HG03066 (cell line): ENCODE data around the gene SLC22A2.

ENCODE experiments used
- ATAC-seq: cut with Tn5 transposase; IDR thresholded peaks from one replicate; pipeline ENCODE4 v1.9.1; 2021; ENCODE audit warnings: low read depth; ENCODE audit not compliant: unreplicated experiment

The SLC22A2 gene

DNA sequence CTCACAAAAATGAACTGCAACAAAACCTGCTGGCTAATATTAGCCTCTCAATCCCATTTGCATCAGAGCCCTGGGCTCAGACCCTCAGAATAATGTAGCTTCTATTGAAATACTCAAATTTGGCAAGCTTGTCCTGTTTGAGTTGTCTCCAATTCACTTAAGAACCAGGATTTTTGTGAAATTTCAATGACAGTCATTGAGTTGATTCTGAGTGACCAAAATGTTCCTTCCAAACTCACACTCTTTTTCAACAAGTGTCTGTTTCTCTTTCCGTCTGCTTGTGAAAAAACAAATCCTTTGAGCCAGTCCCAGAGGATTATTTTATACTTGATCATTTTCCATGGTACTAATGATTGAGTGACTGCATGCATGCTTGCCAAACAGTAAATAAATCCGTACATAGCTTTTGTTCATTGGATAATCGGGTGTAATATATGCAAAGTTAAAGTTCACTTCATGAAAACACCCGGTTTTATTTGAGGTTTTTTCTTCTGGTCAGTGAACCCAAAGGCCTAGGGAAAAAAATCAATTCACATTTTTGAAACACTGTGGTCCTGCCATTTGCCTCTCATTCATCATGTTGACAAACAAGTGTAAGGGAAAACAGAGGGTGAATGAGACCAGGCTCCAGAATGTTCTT lies 16.4 kb upstream of the SLC22A2 start:
- no peak for ATAC-seq

DNA sequence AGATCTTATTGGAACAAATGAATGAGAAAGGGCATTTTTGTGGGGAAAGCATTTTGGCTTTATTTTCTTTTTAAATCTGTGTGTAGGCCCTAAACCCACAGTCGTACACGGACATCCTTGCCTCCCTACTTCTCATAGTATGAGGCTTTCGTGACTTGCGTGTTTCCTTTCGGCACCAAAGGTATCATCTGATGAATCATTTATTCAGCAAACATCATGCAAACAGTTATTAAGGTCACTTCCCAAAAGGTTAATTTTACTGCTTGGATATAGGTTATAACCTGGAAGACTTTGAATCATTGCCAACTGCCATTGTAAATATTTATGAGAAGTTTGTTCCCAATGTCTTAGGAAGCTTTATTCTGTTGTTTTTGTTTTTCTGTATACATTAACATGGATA lies 15.1 kb upstream of the SLC22A2 start:
- ATAC-seq = no peak

DNA sequence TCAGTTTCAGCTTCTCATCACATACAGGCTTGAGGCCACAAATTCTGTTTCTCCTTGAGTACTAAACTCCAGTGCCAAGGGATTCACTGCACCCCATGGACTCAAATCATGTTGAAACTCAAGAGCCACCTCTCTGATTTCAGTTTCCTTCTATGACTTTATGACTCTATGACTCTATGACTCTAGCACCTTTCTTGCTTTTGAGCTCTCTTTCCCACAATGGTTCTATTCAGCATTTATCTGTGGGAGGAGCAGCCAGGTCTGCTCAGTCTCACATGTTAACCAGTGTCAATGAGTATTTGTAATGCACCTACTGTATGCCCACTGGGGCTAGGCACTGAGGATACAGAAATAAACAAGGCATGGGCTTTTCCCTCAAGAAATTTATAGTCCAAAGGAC lies 14.6 kb upstream of the SLC22A2 start:
- no peak for ATAC-seq

DNA sequence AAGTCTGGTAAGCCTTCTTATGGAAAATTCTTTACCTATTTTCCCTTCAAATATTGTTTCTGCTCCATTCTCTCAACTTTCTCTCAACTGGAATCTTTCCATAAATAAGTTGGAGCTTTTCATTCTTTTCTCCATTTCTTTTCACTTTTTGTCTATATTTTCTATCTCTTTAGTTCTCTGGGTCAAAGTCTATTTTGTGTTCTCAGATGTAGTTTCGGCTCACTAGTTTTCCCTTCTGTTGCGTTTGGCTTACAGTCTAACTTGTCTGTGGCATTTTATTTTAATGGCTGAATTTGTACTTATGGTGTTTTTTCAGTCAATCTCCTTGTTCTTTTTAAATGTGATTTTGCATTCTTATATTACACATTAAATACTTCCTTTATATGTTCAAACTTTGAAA lies 14.1 kb upstream of the SLC22A2 start:
- ATAC-seq = no peak

DNA sequence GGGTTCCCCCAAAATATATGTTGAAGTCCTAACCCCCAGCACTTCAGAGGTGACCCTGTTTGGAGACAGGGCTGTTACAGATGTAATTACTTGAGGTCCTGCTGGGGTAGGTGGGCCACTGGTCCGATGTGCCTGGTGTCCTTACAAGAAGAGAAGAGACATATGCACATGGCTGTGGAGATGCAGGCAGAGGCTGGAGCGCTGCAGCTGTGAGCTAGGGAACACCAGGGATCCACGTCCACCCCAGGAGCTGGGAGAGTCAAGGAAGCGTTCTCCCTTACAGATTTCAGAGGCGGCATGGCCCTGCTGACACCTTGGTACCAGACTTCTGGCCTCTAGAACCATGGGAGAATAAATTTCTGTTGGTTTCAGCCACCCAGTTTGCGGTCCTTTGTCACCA lies 11.7 kb upstream of the SLC22A2 start:
- no peak for ATAC-seq

DNA sequence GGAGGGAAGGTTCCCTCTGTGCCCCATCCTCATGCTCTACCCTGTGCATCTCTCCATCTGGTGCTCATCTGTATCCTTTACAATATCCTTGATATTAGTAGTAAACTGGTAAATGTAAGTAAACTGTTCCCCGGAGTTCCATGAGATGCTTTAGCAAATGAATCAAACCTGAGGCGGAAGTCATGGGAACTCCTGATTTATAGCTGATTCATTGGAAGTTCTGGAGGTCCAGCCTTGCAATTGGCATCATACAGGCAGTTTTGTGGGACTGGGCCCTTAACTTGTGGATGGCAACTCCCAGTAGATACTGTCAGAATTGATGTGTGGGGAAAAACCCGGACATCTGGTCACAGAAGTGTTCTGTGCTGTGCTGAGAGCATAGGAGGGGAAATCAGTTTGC lies 11.2 kb upstream of the SLC22A2 start:
- ATAC-seq = no peak

DNA sequence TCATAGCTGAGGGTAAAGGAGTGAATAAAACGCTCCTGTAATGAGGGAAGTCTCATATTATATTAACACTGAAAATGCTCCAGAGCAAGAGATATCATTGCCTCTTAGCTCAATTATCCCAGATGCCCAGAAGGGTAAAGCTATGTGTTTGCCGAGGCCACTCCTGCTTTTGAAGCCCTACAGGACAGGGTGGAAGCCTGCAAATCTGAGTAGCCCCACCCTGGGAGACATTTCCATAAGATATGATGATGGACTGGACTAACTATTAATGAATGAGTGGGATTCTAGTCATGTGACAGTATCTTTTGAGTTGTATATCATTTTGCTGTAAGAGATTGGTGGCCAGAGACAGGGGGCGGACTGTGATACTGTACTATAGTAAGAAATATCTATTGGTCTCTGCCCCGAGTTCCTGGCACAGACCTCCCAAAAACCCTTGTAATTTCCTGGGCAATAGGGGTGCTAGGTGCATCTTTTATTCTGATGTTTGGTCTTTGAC lies 10.5 kb upstream of the SLC22A2 start:
- no peak for ATAC-seq

DNA sequence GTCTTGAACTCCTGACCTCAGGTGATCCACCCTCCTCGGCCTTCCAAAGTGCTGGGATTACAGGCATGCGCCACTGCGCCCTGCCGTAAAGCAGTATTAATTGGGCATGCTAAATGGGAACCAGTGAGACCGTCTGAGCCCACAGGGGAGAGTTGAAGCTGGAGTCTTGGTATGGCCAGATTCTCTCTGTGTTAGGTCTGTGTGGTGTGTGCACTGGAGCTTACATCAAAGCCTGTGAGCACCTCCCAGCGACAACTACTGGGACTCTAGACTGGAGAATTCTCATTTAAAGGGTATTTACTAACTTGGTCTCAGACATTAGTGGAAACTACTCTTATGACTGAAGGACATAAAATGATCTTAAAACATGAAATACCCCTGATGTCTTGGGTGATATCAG lies 8.5 kb upstream of the SLC22A2 start:
- no peak for ATAC-seq

DNA sequence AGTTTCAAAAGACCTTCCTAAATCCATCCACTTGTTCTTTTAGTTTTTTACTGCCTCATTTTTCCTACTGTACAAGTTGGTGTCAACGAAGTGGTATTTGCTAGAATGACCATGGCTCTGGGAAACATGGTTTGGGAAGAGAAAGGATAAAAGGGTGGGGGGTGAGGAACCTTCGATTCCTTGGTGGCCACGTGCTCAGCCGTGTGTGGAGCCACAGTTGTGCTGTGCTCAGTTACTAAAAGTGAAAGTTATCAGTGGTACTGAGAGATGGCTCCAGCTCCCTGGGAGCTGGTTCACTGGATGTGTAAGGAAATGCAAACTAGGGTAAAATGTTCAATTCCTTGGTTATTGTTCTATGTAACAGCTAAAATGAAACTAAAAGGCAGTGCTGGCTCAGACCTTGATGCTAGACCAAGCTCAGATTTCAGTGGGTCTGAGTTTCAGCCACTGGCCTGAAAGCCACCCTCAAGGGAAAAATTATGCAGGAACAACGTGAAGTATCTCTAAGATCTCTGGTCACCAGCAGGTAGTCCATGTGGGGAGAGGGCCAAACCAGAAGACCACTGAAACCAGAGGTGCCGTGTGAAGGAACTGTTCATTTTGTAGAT lies 7.4 kb upstream of the SLC22A2 start:
- ATAC-seq = peak; percentile 50

DNA sequence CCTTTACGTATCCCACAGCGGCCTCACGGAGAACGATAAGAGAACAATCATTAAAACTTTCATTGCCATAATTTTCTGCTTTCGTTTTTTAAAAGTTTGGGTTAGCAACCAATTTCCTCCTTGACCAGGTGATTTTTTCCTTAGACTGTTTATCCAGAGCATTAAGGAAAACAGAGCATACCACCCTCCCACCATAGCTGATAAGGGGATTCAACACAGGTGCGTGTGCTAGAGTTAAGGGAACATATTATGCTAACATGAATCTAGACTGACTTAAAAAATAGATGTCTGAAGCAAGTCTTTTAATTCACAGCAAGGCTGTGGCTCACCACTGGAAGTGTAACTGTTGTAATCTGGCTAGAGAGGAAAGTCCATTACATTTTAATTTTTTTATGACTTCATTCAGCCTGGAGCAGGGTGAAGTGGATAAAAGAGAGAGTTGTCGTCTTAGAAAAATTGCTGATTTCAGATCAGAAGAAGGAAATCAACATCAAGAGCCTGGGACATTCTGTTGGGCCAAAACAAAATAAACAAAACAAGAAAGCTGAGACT lies 5.5 kb upstream of the SLC22A2 start:
- no peak for ATAC-seq

DNA sequence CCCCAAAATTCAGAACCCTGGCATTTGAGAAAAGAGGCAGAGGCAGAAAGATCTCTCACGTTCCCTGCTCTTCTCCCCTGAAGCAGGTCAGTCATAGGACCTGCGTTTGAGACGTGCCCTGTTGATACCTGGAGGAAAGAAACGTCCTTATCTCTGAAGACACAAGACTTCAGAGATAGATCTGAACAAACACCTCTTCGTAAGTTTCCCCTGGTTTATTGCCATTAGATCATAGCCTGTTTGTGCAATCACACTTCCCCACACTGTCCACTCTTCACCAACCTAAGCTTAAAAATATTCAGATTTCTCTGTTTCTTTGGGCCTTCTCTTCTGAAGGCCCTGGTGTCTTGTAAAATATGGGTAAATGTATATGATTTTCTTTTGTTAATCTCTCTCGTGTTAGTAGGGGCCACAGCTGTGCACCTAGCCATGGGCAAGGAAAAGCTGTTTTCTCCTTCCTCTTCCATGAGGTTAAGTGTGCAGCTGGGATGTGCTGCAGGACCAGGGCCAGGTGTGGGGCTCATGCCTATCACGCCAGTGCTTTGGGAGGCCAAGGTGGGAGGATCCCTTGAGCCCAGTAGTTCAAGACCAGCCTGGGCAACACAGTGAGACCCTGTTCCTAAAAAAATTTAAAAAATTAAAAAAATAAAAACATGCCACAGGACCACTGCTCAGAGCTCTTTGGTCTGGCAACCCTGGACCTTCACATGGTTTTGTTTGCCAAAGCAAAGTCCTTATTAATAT lies 4.7 kb upstream of the SLC22A2 start:
- ATAC-seq = no peak

DNA sequence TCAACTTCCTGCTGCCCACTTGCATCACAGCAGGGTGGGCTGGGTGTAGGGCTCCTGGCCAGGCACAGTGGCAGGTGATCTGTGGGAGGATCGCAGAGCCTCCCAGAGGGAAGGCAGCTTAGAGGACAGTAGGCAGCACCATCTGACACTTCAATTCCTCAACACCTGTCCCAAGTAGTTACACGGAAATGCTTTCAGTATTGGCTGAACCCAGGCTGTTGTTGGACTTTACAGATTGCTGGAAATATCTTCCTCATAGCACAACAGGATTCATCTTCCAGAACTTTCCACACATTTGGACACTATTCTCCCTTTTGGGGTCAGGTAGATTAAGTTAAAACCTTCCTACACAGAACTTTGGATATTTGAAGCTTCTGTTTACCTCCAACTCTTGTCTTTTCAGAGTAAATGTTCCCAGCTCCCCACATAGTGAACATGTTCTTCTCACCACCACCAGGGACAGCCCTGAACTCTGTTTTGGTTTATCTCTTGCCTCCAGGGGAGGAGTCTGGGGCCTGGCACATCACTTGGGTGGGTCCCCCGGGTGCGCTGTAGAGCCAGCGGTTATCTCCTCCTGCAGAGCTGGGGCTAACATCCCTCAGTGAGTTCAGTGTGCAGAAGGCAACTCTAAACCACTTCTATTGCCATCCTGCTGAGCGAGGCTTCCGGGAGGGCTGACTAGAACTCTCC lies 3.5 kb upstream of the SLC22A2 start:
- no peak for ATAC-seq

DNA sequence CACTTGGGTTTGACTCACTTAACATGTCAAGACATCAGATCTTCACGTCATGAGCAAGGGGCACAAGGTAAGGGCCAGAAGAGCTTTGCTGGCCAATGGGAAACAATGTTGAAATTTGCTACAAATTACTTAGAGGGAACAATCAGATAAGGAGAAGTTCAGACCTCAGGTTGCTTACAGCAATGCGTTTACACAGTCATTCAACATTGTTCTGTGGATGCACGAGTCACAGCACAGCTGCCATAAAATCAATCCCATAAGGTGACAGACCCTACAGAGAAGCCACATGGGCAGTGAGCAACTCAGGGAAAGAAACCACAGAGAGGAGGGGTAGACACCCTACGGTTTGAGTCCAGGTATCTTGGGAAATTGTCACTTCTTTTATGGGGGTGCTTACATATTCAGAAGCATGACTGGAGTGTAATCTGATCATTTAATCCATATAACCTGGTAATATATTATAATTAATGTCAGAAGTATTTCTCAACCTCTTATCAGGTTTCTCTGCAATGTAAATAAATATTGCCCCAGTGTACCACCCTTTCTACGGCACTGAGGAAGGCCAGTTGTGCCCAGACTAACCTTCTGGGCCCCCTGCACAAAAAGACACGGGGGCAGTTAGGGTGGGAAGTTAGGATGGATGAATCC lies 2.3 kb upstream of the SLC22A2 start:
- no peak for ATAC-seq

DNA sequence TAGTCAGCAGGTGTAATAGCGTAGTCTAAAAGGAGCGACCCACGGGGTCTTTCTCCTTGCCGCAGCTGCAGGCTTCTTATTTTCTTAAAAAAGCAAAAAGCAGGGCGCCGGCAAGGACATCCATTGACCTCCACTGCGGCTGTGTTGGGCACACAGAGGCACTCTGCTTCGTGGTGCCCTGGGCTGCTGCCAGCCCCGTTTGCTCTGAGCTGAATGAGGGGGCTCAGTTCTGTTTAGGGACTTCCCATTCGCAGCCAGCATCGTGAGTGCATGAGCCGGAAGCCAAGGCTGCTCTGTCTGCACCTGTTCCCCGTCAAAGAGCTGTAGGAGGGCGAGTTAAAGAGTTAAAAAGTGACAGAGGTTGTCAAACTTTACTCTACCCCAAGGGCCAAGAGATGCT lies 1.7 kb upstream of the SLC22A2 start:
- no peak for ATAC-seq

DNA sequence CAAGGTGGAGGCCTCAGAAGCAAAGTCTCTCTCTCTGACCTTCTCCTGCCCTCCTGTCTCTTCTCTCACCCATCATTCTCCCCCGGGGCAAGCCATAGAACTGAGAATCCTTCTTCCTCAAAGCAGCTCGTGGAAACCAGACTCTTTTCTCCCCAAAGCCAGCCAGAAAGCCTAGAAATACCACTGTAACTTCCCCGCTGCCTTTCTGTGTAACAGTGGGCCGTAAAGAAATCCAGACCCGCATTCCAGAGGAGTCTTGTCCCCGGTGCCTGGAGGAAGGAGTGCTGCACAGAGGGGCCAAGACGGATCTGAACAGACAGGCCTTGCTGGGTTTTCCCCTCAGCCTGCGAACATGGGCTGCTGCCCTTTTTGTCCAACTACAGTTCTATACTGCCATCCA lies 977 bp upstream of the SLC22A2 start:
- no peak for ATAC-seq

DNA sequence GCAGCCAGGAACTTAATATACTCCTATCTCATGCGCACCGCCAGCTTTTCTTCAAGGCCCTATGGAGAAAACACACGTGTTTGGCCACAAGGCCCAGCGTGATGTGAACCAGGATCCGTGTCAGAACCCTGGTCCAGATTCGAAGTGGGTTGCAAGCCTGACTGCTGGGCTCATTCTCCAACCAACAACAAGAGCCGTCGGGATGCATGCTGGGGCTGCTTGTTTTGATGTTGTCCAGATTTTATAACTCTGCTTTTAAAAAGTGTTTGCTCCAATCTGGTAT lies 463 bp upstream of the SLC22A2 start:
- no peak for ATAC-seq

DNA sequence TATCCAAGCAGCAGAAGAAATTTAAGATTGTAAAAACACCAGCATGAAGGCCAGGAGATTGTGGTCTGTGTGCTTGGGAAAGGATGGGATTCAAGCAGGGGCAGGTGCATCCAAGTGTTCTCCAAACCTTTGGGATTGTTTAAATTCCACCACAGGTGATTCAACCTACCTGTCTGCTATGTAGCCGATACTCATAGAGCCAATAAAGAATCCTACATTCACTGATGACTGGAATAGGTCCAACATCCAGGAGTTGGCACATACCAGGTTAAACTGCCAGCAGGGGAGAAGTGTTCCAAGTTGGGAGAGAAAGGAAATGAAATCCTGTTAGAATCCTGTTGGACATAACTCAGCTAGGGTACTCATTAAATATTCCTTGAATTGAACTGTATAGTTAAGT lies 2.2 kb downstream of the SLC22A2 start:
- no peak for ATAC-seq

DNA sequence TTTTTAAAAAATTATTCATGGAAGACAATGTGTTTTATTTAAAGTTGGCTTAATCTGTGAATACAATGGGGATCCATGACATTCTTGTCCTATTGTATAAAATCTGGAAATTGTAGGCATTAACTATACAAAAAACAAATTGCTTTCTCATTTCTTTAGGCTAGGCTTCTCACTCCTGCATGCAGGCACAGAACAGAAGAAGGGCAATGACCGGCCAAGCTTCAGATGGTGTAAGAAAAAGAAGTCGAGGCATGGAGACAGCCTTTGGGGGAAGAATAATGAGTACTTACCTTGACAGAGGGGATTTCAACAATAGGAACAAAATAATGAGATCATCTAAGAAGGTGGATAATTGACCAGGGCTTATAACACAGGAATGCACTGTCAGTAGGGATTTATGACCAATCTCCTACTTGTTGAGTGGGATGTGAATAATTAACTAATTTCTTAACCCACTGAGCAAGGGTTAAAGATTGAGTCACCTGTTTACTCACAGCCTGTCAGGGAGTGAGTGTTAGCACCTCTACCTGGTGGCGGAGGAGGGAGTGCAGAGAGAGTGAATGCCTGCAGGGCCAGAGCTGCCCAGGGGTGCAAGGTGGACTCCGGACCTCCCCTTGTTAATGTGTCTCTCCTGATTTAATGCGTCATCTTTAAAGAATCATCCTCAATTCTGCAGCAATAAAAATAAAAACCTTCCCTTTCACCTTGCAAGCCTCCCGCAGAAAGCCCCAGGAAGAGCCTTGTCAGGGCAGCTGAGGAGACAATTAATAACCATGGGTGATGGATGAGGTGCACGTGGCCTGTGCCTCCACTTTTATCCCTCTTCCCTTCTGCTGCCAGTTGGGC lies 3.9 kb downstream of the SLC22A2 start:
- no peak for ATAC-seq

DNA sequence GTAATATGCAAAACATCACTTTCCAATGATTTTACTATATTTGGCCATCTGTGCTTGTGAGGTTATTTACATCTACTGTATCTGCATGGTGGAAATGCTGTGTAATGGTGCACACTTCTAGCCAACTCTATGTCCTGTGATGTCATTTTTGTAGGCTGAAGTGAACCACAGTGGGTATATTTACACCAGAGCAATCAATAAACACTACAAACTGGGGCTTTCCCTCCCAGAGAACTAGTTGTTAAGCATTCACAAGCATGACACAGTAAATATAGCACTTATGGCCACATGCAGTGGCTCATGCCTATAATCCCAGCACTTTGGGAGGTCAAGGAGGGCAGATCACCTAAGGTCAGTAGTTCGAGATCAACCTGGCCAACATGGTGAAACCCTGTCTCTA lies 4.9 kb downstream of the SLC22A2 start:
- no peak for ATAC-seq

DNA sequence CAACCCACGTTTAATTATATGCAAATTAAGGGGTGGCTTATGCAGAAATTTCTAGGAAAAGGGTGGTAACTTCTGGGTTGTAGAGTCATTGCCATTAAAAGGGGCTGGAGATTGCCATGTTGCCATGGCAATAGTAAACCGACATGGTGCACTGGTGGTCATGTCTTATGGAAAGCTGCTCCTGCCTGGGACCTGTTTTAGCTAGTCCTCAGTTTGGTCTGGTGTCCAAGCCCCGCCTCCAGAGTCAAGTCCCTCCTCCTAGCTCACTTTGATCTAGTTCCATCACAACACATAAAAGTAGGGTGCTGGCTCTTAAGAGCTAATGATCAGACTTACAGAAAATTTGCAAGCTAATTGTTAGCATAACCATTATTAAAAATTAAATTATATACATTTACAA lies 5.3 kb downstream of the SLC22A2 start:
- ATAC-seq = no peak
